Suppressor macrophage treated with lipopolysaccharide for 4 hours (primary cell): ENCODE data around the gene GNE.
"Not testable (repeated sequence)": the region's sequence is repeated elsewhere in the genome, so short reads cannot be mapped to it uniquely, and the experiment has no call there.

Experiments used
- DNase-seq: peaks from one replicate; pipeline ENCODE4 v3.0.0-alpha.2; 2020

The GNE gene, protein sequence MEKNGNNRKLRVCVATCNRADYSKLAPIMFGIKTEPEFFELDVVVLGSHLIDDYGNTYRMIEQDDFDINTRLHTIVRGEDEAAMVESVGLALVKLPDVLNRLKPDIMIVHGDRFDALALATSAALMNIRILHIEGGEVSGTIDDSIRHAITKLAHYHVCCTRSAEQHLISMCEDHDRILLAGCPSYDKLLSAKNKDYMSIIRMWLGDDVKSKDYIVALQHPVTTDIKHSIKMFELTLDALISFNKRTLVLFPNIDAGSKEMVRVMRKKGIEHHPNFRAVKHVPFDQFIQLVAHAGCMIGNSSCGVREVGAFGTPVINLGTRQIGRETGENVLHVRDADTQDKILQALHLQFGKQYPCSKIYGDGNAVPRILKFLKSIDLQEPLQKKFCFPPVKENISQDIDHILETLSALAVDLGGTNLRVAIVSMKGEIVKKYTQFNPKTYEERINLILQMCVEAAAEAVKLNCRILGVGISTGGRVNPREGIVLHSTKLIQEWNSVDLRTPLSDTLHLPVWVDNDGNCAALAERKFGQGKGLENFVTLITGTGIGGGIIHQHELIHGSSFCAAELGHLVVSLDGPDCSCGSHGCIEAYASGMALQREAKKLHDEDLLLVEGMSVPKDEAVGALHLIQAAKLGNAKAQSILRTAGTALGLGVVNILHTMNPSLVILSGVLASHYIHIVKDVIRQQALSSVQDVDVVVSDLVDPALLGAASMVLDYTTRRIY

GRCh38 chr9:36258208-36258995 is at the start of gene GNE:
TSS of gene GNE (minus strand) at chr9:36258448. CDS start at chr9:36249355, 9,093 bp downstream.
- DNase-seq = peak; percentile 97

DNA sequence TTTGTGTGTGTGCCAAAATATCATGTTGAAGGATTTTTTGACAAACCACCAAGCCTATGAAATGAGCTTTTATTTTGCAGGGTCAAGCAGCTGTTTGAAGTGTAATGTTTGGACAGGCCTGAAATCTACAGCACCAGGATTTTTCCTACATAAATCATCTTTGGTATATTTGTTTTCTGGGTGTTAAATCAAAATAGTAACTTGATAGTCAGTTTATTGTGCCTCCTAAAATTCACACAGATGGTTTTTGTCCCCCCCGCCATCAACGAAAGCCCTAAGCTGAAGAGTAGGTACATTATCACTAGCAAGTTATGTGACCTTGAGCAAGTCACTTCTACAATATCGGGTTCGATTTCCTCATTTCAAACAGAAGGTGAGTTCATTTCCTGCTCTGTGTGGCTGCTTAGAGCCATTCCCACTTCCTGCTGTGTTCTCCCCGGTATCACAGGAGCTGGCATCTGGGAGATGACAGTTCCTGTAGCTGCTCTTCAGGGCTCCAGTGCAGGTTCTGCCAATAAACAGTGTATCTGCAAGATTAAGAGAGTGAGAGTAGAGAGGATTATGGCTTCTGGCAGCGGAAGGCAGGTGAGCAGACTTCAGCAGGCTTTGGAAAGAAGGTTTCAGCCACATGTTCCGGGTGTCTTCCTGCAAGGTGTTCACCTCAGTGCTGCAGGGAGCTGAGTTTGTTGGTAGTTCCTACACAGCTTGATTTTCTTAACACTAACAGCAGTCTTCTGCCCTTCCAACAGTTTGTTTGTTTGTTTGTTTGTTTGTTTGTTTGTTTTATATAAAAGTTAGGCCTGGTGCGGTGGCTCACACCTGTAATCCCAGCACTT is 48.4 kb upstream of the GNE start:
- DNase-seq = no peak

DNA sequence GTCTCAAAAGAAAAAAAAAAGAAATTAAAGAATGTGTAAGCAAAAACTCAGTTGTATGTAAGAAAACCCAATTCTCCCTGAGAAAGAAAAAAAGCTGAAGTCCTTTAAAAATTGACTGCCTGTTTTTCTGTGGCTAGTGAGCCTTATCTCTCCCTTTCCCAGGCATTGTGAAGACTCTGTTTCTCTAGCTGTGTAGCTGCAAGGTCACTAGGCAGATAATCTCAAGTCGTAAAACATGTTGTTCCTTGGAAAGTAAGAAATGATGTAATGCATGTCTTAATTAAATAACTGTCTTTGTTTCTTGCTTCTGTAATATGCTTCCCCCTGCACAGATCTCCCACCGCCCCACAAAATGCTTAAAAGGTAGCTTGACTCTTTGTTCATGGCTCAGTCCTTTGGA is 46.1 kb upstream of the GNE start:
- DNase-seq = not testable (repeated sequence)

- DNase-seq = no peak
Observed at GRCh38 chr9:36301227-36301626, 43.0 kb upstream of the GNE start.

- DNase-seq = no peak
Observed at GRCh38 chr9:36298566-36298965, 40.3 kb upstream of the GNE start.

DNA sequence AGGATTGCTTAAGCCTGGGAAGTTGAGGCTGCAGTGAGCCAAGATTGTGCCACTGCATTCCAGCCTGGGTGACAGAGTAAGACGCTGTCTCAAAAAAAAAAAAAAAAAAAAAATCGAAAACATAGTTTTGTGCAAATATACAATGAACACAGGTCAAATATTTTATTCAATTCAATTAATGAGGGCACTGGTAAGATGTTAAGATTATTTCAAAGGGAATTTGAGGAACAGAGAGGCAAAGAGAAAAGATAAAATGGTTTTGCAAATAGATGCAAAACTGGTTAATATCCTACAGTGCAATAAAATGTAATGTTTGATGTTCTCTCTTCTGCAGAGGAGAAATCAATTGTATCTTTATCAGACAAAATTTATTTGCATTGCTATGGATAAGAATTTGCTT is 39.5 kb upstream of the GNE start:
- no peak for DNase-seq

GRCh38 chr9:36294996-36295395 is 36.7 kb upstream of the GNE start:
- not testable (repeated sequence) for DNase-seq

DNA sequence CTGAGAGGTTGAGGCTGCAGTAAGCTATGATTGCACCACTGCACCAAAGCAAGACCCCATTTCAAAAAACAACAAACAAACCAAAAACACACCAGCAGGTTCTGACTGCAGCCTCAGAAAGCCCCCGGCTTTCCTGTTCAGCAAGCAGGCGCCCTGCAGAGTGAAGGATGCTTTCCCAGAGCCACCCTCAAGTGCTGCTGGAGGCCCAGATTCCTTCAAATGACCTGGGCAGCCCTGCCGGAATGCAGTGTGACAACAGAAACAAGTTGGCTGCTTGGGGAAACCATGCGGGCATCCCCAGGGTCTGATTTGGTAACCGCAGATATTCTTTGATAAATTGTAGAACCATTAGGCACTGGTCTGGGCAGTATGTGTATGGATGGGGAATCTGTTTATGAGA is 35.7 kb upstream of the GNE start:
- DNase-seq = no peak

- DNase-seq = no peak
Observed at GRCh38 chr9:36293171-36293570, 34.9 kb upstream of the GNE start.

DNA sequence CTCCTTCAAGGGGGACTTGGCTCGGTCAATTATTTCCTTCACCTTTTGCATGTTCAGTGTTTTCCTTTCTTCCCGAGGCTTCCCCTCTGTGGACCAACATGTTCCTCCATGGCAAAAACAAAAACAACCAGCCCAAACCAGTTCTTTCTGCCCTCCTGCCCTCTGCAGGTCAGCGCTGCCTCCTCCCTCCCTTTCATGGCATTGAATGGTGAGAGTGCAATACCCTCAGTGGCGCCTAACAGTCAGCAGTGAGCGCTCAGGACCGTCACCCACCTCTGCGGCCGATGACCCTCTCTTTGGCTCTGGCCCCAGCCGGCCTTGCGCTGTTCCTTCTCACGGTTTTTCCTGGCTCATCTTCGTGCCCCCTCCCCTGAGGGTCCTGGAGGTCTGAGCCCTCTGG is 34.4 kb upstream of the GNE start:
- DNase-seq = no peak

- no peak for DNase-seq
Observed at GRCh38 chr9:36290996-36291395, 32.7 kb upstream of the GNE start.

DNA sequence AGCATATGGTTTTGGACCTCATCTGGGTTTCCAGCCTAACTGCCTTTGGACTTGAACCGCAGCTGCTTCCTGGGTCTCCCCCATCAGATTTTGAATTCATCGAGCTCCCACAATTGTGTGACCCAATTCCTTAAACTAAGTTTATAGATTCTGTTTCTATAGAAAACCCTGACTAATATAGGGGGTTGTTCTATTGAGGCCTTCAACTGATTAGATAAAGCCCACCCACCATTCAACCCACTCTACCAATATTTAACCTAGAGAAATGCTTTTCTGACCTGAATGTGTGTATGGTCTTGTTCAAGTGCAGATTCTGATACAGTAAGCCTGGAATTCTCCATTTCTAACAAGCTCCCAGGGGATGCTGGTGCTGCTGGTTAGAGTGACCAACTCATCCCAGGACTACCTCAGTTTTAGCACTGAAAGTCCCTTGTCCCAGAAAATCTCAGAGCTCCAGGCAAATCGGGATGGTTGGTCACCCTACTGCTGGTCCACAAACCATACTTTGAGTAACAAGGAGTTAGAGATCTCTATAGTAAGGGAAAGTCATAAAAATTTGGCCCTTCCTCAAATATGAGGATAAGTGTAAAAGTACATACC is 31.7 kb upstream of the GNE start:
- DNase-seq = no peak

- DNase-seq = no peak
Observed at GRCh38 chr9:36288070-36288469, 29.8 kb upstream of the GNE start.

- no peak for DNase-seq
Observed at GRCh38 chr9:36286388-36286787, 28.1 kb upstream of the GNE start.

- DNase-seq = no peak
Observed at GRCh38 chr9:36284226-36284625, 26.0 kb upstream of the GNE start.

- DNase-seq = no peak
Observed at GRCh38 chr9:36282275-36282674, 24.0 kb upstream of the GNE start.

- DNase-seq = no peak
Observed at GRCh38 chr9:36280989-36281388, 22.7 kb upstream of the GNE start.

- no peak for DNase-seq
Observed at GRCh38 chr9:36278243-36278642, 20.0 kb upstream of the GNE start.

GRCh38 chr9:36276781-36277181 is 18.5 kb upstream of the GNE start:
- peak; percentile 6 for DNase-seq

GRCh38 chr9:36276254-36276653 is 18.0 kb upstream of the GNE start:
- no peak for DNase-seq

DNA sequence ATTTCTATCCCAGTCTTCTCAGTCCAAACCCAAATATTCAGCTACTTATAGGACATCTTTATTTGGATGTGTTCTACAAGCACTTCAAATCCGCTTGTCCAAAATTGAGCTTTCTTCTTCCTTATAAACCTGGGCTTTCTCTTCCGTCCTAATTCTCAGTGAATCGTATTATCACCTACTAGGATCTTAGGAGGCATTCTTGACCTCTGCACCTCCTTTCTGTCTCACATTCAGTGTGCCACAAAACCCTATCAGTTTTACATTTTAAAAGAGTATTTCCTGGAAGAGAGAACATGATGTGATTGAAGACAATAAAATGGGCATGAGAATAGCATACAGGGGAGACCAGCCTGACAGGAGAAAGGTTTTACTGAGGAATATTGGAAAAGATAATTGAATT is 16.8 kb upstream of the GNE start:
- DNase-seq = no peak

DNA sequence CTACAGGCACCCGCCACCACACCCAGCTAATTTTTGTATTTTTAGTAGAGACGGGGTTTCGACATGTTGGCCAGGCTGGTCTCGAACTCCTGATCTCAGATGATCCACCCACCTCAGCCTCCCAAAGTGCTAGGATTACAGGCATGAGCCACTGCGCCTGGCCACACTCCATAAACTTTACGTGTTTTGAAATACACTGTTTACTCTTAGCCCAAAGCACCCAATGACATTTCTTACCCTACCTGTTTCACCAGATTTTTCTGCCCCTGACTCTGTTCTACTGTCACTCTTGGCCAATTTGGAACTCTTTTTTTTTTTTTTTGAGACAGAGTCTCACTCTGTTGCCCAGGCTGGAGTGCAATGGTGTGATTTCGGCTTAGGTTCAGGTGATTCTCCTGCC is 15.1 kb upstream of the GNE start:
- DNase-seq = not testable (repeated sequence)
